Germinal center (tissue), 1 donor: ENCODE results near the gene ABLIM2.

Source experiments
- DNase-seq: peaks from one replicate; pipeline ENCODE4 v3.0.0; 2012; ENCODE audit warnings: mixed read lengths, low spot score

ABLIM2 gene

GRCh38 chr4:7978907-7979651 lies 179.5 kb downstream of the ABLIM2 start:
- DNase-seq, result no peak

- no peak for DNase-seq
These were observed 180.1 kb downstream of the ABLIM2 start for GRCh38 chr4:7978489-7978888.

GRCh38 chr4:7976634-7977033 lies 182.0 kb downstream of the ABLIM2 start:
- DNase-seq, result no peak

GRCh38 chr4:7976025-7976424 lies 182.6 kb downstream of the ABLIM2 start:
- DNase-seq, result no peak

GRCh38 chr4:7974425-7974824 lies 184.2 kb downstream of the ABLIM2 start:
- DNase-seq, result no peak

GRCh38 chr4:7973545-7973981 lies 185.1 kb downstream of the ABLIM2 start:
- DNase-seq, result no peak

GRCh38 chr4:7971881-7972500 lies 186.6 kb downstream of the ABLIM2 start:
- DNase-seq, result no peak

- no peak for DNase-seq
These were observed 187.4 kb downstream of the ABLIM2 start for GRCh38 chr4:7971159-7971631.

- DNase-seq, result no peak
These were observed 188.2 kb downstream of the ABLIM2 start for GRCh38 chr4:7970361-7970946.

GRCh38 chr4:7968262-7968896 lies 190.2 kb downstream of the ABLIM2 start:
- DNase-seq, result no peak

- DNase-seq, result no peak
These were observed 190.9 kb downstream of the ABLIM2 start for GRCh38 chr4:7967501-7968261.

- no peak for DNase-seq
These were observed 191.6 kb downstream of the ABLIM2 start for GRCh38 chr4:7967063-7967440.

GRCh38 chr4:7966281-7967062 lies 192.1 kb downstream of the ABLIM2 start:
- no peak for DNase-seq

GRCh38 chr4:7964890-7965662 lies 193.5 kb downstream of the ABLIM2 start:
- no peak for DNase-seq

GRCh38 chr4:7964459-7964858 lies 194.2 kb downstream of the ABLIM2 start:
- DNase-seq, result no peak

- no peak for DNase-seq
These were observed 194.9 kb downstream of the ABLIM2 start for GRCh38 chr4:7963691-7964090.

- no peak for DNase-seq
These were observed 195.8 kb downstream of the ABLIM2 start for GRCh38 chr4:7962609-7963508.

- DNase-seq, result no peak
These were observed 197.6 kb downstream of the ABLIM2 start for GRCh38 chr4:7960790-7961655.
